T-helper 2 cell treated with Interferon-gamma antibody and Interleukin-4, amounts not matched to agents 5 μg/mL and 100 μg/mL, for 36 hours (primary cell): ENCODE measurements around the gene TRMT112.
"Not testable (repeated sequence)": the region's sequence is repeated elsewhere in the genome, so short reads cannot be mapped to it uniquely, and the experiment has no call there.

Experiments used
- DNase-seq: peaks from one replicate; pipeline ENCODE4 v3.0.0; 2021; ENCODE audit warnings: low spot score
- H3K27ac Mint-ChIP-seq: one replicate; pipeline ENCODE4 v1.8.0; 2021; ENCODE audit warnings: mild to moderate bottlenecking, mixed read lengths
- H3K27me3 Mint-ChIP-seq: one replicate; pipeline ENCODE4 v1.8.0; 2021; ENCODE audit warnings: low read depth, mixed read lengths
- H3K36me3 Mint-ChIP-seq: one replicate; pipeline ENCODE4 v1.8.0; 2021; ENCODE audit warnings: low read depth, mixed read lengths
- H3K4me1 Mint-ChIP-seq: one replicate; pipeline ENCODE4 v1.8.0; 2021; ENCODE audit warnings: low read depth, mixed read lengths
- H3K4me3 Mint-ChIP-seq: one replicate; pipeline ENCODE4 v1.8.0; 2022; ENCODE audit warnings: mild to moderate bottlenecking, moderate library complexity, mixed read lengths
- H3K9me3 Mint-ChIP-seq: one replicate; pipeline ENCODE4 v1.8.0; 2021; ENCODE audit warnings: mixed read lengths

Gene TRMT112

DNA sequence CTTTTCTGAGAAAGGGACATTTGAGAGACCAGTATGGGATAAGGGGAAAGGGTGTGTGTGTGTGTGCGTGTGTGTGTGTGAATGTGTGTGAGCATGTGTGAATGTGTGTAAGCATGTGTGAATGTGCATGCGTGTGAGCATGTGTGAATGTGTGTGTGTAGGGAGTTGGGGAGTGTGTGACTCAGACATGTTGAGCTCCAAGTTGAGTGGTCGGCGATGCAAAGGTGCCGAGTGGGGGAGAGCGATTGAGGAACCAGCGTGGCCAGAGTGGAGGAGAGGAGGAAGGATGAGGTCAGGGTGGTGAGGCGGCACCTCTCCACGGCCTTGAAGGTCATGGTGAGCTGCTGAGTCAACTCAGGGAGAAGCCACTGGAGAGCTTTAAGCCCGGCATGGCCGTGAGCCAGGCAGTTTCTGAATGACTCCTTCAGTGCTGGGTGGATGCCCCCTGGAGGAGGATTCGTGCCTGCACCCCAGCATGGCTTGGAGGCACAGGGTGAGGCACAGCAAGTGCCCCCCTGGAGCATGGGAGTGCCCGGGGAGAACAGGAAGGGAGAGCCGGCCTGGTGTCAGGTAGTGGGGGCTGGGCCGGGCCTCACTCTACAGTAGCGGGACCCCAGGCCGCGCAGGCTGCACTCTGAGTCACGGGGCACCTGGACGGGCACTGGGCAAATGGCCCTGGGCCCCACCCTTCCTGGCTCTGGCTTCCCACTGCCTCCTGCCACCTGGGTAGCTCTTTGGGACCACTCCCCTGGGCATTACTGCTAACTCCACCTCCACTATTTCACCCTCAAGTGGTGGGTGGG lies 14.4 kb upstream of the TRMT112 start:
- Mint-ChIP-seq H3K27ac (peak overlapping the region; percentile 78), H3K4me3 (peak overlapping the region; percentile 11), H3K4me1 (peaks cover 13% of the 10 kb centered on the region), H3K36me3 (peaks cover 9% of the 10 kb centered on the region), H3K27me3 (no peaks in the 10 kb centered on the region), H3K9me3 (no peaks in the 10 kb centered on the region)
- peak; percentile 88 for DNase-seq

DNA sequence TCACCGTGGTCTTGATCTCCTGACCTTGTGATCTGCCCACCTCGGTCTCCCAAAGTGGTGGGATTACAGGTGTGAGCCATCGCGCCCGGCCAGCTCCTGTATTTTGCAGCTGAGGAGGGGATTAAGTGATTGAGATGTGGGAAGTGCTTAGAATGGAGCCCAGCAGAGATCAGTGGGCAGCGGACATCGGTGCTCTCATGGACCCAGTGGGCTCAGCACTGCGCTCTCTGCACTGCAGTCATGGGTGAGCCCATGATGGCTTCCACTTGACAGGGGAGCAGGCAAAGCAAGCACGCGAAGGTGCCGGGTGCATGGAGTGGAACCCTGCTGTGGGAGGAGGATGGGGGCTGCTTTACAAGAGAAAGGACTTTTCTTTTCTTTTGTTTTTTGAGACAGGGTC lies 13.5 kb upstream of the TRMT112 start:
- Mint-ChIP-seq H3K36me3 (peaks cover 9% of the 10 kb centered on the region), H3K27me3 (no peaks in the 10 kb centered on the region), H3K4me1 (peaks cover 13% of the 10 kb centered on the region), H3K9me3 (no peaks in the 10 kb centered on the region), H3K4me3 (no peak overlapping the region), H3K27ac (no peak overlapping the region)
- no peak for DNase-seq

DNA sequence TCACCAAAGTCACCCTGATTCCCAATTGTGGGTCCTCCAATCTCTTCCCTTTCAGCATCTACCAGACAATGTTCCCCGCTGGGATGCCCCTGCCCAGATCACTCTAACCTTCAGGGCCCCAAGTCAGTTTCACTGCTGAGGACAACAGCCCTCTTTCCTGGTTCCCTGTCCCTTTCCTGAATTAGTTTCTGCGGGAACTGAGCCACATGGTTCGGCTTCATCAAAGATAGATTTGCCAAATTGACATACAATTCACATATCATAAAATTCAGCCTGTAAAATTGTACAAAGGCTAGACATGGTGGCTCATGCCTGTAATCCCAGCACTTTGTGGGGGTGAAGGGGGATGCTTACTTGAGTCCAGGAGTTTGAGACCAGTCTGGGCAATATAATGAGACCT lies 10.6 kb upstream of the TRMT112 start:
- DNase-seq: no peak
- H3K4me1 Mint-ChIP-seq: peaks cover 6% of the 10 kb centered on the region

DNA sequence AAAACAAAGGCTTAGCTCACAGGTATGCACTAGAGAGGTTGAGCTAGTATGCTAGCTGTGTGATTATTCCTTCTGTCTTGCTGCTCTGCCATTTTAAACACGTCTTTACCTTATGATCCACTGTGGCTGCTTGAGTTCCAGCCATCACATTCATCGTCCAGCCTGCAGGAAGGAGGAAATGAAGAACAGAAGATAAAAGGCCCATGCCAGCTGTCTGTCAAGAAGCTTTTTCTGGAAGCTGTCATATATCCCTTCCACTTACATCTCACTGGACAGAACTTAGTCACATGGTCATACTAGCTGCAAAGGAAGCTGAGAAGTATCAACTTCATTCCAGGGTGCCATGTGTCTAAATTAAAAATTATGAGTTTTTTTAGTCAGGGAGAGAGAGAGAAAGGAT lies 10.0 kb upstream of the TRMT112 start:
- no peaks in the 10 kb centered on the region for H3K27me3 Mint-ChIP-seq
- no peak overlapping the region for H3K4me3 Mint-ChIP-seq
- no peak overlapping the region for H3K27ac Mint-ChIP-seq
- H3K9me3 Mint-ChIP-seq: no peaks in the 10 kb centered on the region
- H3K36me3 Mint-ChIP-seq: no peaks in the 10 kb centered on the region
- DNase-seq: no peak
- H3K4me1 Mint-ChIP-seq: peaks cover 6% of the 10 kb centered on the region

More for the DNA sequence above, 10.6 kb upstream of the TRMT112 start:
- Mint-ChIP-seq H3K27ac (no peak overlapping the region), H3K36me3 (no peaks in the 10 kb centered on the region), H3K27me3 (no peaks in the 10 kb centered on the region), H3K9me3 (no peaks in the 10 kb centered on the region), H3K4me3 (no peak overlapping the region)

DNA sequence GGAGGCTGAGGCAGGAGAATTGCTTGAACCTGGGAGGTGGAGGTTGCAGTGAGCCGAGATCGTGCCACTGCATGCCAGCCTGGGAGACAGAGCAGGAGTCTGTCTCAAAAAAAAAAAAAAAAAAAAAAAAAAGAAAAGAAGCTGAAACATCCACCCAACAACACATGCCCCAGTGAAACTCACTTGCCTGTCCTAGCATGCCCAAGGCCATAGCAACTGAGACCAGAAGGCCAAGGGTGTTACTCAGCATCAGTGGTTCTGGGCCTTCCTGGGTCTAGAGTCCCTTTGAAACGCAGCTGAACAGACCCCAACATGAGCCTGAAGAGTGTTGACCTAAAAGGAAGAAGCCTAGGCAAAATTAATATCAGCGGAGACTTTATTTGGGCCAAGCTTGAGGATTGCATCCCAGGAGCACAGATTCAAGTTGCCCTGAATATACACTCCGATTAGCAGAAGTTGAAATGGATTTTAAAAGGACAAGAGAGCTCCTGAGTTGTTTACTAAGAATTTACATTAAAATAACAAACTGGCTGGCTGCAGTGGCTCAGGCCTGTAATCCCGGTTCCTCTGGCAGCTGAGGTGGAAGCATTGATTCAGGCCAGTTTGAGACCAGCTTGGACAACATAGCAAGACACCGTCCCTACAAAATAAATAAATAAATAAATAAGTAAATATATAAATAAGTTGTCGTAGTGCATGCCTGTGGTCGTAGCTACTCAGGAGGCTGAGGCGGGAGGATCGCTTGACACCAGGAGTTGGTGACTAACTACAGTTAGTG lies 7.5 kb upstream of the TRMT112 start:
- Mint-ChIP-seq H3K4me3 (no peak overlapping the region), H3K36me3 (peaks cover 7% of the 10 kb centered on the region), H3K27me3 (no peaks in the 10 kb centered on the region), H3K9me3 (no peaks in the 10 kb centered on the region), H3K4me1 (peaks cover 4% of the 10 kb centered on the region), H3K27ac (no peak overlapping the region)
- no peak for DNase-seq

DNA sequence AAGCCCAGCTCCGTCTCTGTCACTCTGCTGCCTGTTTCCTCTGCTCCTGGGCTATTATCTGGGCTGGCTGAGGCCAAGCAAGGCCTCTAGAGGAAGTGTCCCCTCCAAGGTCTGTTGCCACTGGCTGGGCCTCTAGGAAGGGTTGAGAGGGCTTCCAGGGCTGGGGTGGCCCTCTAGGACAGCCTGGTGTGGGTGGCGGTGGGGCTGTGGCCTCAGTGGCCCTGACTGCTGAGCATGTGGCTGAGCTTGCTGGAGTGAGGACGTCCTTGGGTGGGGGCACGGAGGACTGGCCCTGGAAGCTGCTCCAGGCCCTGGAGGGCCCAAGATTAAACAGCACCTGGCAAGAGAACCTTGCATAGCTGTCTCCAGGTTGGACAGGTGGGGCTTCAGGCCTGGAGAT lies 6.6 kb upstream of the TRMT112 start:
- H3K9me3 Mint-ChIP-seq, H3K36me3 Mint-ChIP-seq, H3K4me1 Mint-ChIP-seq, H3K27ac Mint-ChIP-seq, H3K27me3 Mint-ChIP-seq, DNase-seq, H3K4me3 Mint-ChIP-seq: not testable (repeated sequence)

DNA sequence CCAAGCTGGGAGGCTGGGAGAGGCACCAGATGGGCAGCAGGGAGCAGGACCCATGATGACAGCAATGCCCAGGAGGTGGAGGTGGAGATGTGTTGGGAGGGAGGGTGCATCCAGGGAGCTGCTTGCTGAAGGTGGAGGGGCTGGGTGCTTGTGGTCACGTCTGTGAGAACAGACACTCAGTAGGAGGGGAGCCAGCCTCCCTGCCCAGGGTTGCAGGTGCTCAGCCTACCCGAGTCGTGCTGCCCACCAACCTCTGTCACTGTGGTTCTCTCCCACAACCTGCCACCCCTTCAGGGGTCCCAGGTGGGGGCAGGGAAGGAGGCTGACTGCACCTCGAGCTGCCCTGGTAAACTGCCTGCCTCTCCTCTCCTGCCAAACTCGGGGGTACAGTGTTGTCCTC lies 6.0 kb upstream of the TRMT112 start:
- H3K9me3 Mint-ChIP-seq: no peaks in the 10 kb centered on the region
- no peak overlapping the region for H3K27ac Mint-ChIP-seq
- H3K4me3 Mint-ChIP-seq: no peak overlapping the region
- H3K36me3 Mint-ChIP-seq: peaks cover 9% of the 10 kb centered on the region
- peaks cover 10% of the 10 kb centered on the region for H3K4me1 Mint-ChIP-seq
- no peak for DNase-seq
- no peaks in the 10 kb centered on the region for H3K27me3 Mint-ChIP-seq

DNA sequence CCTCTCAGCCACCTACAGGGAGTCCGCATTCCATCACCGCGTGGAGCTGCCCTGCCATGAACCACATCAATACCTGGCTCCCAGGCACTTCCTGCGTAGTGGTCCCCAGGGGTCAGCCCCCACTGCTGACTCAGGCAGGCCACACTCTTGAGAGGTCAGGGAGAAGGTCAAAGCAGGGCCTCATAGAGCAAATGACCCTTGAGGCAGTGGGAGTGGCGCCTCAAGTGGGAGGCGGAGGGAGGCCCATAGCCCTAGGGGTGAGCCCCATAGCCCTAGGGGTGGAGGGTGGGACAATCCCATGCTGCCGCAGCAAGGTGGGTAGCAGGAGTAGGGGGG lies 5.5 kb upstream of the TRMT112 start:
- Mint-ChIP-seq H3K27ac (no peak overlapping the region), H3K9me3 (no peaks in the 10 kb centered on the region), H3K4me3 (no peak overlapping the region), H3K4me1 (peaks cover 10% of the 10 kb centered on the region), H3K36me3 (peaks cover 11% of the 10 kb centered on the region), H3K27me3 (no peaks in the 10 kb centered on the region)
- no peak for DNase-seq

DNA sequence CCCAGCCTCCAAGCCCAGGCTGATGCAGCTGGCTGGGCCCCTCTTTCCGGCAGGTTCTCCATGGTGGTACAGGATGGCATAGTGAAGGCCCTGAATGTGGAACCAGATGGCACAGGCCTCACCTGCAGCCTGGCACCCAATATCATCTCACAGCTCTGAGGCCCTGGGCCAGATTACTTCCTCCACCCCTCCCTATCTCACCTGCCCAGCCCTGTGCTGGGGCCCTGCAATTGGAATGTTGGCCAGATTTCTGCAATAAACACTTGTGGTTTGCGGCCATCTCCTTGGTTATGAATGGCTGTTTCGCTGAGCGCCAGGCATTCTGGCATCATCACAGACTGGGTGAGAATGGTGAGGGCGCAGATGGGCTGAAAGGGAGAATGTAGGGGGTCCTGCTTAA lies 4.2 kb upstream of the TRMT112 start:
- H3K9me3 Mint-ChIP-seq: no peaks in the 10 kb centered on the region
- H3K36me3 Mint-ChIP-seq: peaks cover 21% of the 10 kb centered on the region
- DNase-seq: no peak
- no peak overlapping the region for H3K4me3 Mint-ChIP-seq
- H3K27me3 Mint-ChIP-seq: no peaks in the 10 kb centered on the region
- H3K4me1 Mint-ChIP-seq: peaks cover 18% of the 10 kb centered on the region
- no peak overlapping the region for H3K27ac Mint-ChIP-seq

DNA sequence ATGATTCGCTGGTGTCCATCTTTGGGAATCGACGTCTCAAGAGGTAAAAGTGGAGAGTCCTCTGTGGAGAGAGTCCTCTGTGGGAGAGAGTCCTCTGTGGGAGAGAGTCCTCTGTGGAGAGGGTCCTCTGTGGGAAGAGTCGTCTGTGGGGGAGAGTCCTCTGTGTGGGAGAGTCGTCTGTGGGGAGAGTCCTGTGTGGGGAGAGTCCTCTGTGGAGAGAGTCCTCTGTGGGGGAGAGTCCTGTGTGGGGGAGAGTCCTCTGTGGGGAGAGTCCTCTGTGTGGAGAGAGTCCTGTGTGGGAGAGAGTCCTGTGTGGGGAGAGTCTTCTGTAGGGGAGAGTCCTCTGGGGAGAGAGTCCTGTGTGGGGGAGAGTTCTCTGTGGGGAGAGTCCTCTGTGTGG lies 3.7 kb upstream of the TRMT112 start:
- H3K4me3 Mint-ChIP-seq: no peak overlapping the region
- no peaks in the 10 kb centered on the region for H3K9me3 Mint-ChIP-seq
- no peak for DNase-seq
- H3K27me3 Mint-ChIP-seq: no peaks in the 10 kb centered on the region
- H3K4me1 Mint-ChIP-seq: peaks cover 21% of the 10 kb centered on the region
- H3K27ac Mint-ChIP-seq: no peak overlapping the region
- peaks cover 24% of the 10 kb centered on the region for H3K36me3 Mint-ChIP-seq

DNA sequence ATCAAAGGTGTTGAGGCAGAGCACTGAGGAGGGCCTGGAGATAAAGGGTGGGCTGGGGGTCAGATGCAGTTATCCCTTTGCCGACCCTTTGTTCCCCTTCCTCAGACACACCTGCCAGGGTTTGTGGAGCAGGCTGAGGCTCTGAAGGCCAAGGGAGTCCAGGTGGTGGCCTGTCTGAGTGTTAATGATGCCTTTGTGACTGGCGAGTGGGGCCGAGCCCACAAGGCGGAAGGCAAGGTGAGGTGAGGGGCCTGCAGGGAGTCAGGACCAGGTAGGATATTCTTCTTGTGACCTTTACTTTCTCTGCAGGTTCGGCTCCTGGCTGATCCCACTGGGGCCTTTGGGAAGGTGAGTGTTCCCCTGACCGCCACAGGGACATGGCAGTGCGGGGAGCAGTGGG lies 3.2 kb upstream of the TRMT112 start:
- H3K27ac Mint-ChIP-seq: no peak overlapping the region
- H3K36me3 Mint-ChIP-seq: peaks cover 24% of the 10 kb centered on the region
- H3K4me1 Mint-ChIP-seq: peaks cover 21% of the 10 kb centered on the region
- H3K4me3 Mint-ChIP-seq: no peak overlapping the region
- no peaks in the 10 kb centered on the region for H3K27me3 Mint-ChIP-seq
- DNase-seq: no peak
- H3K9me3 Mint-ChIP-seq: no peaks in the 10 kb centered on the region

DNA sequence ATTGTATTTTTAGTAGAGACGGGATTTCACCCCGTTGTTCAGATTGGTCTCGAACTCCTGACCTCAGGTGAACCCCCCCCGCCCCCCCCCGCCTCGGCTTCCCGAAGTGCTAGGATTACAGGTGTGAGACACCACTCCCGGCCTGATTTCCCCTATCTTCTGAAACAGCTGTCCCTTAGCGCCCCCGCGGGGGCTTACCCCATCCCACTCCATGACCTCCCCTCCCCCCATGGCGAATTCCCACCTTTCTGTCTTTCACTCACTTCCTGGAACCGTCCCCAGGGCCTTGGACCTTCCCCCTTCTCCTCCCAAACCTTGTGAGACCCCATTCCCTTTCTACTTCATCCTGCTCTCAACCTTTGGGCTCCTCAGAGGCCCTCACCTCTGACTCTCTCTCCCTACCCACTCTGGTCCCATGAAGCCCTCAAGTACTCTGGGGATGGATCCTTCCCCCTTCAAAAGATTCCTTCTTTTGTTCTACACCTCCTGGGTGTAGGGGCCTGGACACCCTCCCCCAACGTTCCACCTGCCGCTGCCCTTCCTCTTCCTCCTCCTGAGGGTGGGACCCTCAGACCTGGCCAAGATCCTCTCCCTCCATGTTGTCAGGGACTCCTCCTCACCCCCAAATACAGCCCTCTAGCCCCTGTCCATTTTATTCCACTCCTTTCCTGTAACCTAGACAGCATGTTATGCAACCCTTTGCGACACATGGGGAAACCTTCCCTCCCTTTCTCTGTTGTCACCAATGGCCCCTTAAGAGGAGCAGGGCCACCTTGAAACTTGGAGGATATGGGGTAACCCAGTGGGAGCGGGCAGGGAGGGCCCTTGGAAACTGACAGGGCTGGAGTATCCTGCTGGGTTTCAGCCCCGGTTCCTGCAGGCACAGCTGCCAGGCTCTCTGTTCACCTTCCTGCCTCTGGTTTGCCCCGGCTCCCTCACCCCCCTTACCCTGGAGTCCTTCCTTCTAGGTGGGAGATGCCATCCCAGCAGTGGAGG lies 1.7 kb upstream of the TRMT112 start:
- DNase-seq: no peak
- Mint-ChIP-seq H3K9me3 (no peaks in the 10 kb centered on the region), H3K4me1 (peaks cover 21% of the 10 kb centered on the region), H3K4me3 (peak overlapping the region; percentile 97), H3K36me3 (peaks cover 36% of the 10 kb centered on the region), H3K27me3 (no peaks in the 10 kb centered on the region), H3K27ac (peak overlapping the region; percentile 100)

DNA sequence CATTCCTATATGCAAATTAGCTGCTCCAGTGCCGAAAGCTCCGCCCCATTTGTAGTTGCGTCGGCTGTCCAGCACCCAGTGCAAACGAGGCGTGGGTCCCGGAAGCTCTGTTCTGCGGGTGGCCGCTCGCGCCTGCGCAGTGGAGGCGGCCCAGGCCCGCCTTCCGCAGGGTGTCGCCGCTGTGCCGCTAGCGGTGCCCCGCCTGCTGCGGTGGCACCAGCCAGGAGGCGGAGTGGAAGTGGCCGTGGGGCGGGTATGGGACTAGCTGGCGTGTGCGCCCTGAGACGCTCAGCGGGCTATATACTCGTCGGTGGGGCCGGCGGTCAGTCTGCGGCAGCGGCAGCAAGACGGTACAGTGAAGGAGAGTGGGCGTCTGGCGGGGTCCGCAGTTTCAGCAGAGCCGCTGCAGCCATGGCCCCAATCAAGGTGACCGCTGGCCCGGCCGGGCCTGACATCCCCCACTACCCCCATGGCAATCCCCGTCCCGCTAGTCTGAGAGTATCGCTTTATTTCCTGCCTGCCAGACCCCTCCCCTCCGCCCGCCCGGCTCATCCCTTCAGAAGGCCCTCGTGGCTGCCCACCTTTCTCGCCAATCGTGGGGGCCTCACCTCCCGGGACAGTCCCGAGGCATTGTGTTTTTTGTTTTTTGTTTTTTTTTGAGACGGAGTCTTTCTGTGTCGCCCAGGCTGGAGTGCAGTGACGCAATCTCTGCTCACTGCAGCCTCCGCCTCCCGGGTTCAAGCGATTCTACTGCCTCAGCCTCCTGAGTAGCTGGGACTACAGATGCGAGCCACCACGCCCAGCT lies 804 bp upstream of the TRMT112 start, which contains the start of gene PRDX5:
PRDX5 (plus strand) TSS at position 161 of the 805 bp plus-strand sequence; CDS start at position 256, 95 bp downstream.
- Mint-ChIP-seq H3K9me3 (no peaks in the 10 kb centered on the region), H3K36me3 (peaks cover 37% of the 10 kb centered on the region), H3K4me3 (peak within 1 kb of the TSS; percentile 97), H3K27ac (peak within 1 kb of the TSS; percentile 100), H3K27me3 (no peaks in the 10 kb centered on the region), H3K4me1 (peaks cover 21% of the 10 kb centered on the region)
- peak; percentile 97 for DNase-seq
